GM18526 (cell line): Measurements from ENCODE around the gene NUAK1.

Experiments
- POLR2A ChIP-seq: IDR thresholded peaks from 3 replicates; pipeline ENCODE4 v1.6.1; 2011; ENCODE audit not compliant: insufficient read length; ENCODE audit errors: extremely low read depth

The NUAK1 gene

DNA sequence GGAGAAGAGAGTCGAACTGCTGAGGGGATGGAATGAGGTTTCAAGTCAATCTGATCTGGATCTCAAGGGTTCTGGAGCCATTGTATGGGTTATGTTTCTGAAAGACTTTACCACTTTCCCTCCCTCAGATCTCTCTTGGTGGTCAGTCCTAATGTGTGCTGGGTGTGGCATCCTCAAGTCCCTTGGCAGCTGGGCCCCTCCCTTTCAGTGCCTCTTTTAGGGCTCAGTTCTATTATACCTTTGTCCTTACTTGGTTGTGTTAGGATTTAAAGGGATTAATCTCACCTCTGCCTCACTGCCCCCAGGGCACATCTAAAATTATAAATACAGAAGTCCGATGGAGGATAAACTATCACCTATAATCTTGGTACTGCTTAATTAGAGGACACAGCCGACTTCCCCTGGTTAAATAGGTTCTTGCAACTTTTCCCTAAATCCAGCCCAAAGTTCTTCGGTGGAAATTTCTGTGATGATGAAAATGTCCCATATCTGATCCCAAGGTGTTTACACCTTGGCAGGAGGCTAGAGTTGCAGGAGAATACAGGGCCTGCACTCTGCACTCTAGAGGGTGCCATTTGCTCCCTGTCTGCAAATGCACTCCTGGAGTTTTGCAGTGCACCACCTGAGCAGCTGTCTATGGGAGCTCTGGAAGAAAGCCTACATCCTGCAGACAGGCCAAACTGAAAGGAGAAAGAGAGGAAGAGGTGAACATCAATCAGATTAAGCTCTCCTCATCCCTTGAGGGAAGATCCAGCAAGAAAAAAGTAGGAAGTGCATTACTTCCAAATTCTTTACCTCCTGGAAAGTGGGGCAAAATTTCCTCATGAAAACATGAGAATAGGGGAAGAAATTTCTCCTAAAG is 106.8 kb downstream of the NUAK1 start:
- TF ChIP-seq POLR2A = no peak

DNA sequence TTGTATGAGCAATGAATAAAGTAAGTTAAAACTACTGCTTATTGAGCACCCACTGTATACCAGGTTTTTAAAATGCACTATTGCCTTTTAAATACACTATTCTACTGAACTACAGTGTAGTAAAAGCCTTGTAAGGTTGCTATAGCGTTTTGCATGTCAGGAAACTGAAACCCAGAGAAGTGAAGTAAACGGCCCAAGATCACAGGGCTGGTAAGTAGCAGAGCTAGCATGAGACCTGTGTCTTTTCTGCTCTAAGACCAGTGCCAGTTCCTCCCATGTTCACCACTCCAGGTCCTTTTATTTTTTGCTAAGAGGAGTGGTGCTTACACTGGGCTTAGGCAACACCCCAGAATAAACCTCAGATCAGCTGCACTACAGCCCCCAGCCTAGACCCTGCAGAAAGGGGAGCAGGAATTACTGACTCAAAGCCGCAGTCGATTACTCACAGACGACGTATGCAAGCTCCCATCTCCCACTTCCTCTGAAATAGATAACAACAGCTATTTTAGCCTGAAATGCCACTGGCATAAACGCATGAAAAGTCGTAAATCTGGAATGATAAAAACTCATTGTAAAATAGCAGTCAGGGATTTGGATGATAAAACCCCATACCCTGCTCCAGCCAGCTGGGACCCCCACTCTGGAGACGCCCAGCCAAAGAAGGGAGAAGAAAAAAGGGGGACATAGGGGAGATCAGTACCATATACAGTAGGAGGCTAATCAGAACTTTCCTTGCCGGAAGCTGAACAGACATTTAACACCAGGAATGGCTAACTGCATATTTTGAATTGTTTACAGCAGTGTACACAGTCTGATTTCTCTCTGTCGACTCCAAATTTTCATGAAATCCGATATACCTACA is 108.3 kb downstream of the NUAK1 start:
- no peak for TF ChIP-seq POLR2A

DNA sequence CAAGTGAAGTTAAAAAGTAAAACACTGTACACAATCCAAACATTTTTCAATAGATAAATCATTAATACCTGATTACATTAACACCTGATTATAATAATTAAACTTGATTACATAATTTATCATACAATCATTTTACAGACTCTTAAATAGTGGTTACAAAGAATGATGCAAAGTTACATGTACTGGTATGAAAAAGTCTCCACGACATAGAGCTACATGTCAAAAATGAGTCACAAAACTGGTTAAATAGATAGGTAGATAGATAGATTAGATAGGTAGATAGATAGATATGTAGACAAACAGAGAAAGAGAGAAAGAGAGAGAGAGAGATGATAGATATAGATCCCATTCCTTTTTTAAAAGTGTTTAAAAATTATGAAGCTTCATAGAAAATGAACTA is 109.2 kb downstream of the NUAK1 start:
- no peak for TF ChIP-seq POLR2A

DNA sequence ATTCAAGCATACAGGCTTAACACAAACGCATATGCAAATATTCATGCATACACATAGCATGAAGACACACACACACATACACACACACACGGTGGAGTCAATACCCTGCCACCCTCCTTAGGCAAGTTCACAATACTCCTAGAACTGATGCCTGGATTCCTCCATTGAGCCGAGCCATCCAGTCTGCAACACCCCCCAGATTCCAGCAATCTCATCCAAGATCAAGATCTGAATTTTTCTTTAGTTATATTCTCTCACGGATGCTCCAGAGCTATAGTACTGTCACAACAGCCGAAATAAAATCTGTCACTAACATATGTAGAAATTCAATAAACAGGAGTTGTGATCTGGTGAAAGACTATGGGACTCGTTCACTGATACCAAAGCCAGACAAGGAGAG is 110.8 kb downstream of the NUAK1 start:
- no peak for TF ChIP-seq POLR2A

DNA sequence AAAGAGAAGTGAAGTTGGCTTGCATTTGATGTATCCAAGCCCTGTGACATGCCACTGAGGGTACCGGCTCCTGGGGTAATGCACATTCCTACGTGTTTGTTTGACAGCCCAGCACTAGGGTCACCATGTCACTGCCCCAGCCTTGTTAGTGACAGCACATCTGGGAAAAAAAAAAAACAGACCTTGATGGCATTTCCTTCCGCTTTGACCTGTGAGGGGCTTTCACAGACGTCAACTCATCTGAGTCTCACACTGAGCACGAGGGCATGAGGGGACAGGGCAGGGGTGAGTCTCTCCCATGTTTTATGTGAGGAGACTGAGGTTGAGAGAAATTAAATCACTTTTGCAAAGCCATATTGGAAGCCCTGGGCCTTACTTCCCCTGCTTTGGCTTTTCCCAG is 111.5 kb downstream of the NUAK1 start:
- TF ChIP-seq POLR2A = no peak

DNA sequence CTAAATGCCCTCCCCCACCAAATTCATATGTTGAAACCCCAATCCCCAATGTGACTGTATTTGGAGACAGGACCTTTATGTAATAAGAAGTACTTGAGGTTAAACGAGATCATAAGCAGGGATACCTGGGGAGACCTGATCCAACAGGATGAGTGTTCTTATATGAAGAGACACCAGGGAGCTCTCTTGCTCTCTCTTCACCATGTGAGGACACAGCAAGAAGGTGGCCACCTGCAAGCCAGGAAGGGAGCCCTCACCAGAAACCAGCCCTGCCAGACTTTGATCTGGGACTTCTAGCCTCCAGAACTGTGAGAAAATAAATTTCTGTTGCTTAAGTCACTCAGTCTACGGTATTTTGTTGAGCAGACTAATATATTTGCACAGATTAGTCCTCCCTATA is 113.6 kb downstream of the NUAK1 start:
- TF ChIP-seq POLR2A = no peak

DNA sequence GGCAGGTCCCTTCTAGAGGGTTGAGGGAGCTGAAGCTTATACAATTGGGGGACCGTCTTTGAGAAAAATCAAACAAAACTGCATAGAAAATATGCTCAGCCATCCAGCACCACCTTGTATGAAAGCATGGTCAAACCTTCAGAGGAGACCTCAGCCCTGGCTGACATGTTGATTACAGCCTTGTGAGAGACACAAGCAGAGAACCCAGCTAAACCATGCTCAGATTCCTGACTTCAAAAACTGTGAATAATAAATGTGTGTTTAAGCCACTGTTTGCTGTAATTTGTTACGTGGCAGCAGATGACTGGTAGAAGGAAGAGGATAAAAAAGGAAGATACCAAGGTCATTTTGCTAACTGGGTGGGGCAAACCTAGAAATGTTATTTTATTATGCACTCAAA is 115.7 kb downstream of the NUAK1 start:
- TF ChIP-seq POLR2A = no peak

DNA sequence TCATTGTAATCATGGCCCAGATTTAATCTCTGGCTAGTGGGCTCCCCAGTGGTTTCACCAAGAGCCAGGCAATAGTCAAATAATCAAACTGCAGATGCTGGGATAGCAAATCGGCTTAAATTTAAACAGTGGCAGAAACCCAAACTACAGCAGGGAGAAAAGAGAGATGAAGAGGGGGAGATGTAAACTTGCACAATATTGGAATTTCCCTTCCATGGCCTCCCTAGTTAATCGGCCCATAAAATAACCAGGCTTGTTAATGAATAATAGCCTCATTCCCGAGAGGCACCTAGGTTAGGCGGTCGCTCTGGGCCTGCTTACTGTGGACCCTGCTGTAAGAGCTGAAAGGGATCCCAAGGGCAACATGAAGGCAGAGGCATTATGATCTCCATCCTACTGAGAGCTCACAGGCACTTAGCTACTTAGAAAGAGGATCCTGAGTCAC is 116.2 kb downstream of the NUAK1 start:
- TF ChIP-seq POLR2A = no peak

DNA sequence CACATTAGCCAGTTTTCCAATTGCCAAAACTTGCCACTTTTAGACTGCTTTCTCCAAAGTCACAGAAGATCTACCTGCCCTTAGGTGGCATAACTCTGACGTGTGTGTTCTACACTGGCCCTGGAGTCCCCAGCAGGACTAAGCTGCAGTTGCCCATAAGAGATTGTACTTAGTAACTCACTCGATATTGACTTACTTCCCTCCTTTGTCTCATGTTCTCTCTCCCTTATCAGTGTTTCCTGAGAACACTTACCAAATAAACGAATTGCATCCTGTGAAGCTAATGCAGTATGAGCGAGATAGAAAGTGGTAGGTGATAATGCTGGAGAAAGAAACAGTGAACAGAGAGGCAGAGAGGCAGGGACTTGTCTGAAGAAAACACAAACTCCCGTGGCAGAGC is 117.2 kb downstream of the NUAK1 start:
- TF ChIP-seq POLR2A = no peak

DNA sequence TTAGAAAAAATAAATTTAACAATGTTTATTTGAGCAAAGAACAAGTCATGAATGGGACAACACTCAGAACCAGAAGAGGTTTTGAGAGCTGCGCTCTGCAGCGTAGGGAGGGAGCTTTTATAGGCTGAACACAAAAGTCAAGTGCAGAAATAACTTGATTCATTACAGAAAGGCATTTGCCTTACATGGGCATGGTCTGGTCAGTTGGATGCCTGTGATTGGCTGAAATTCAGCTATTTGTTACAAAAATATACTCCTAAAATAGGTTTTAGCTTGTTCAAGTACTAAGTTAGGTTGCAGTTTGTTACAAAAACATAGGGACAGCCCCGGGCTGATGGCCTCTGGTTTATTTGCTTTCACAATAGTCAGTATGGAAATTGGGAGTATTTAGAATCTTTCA is 118.0 kb downstream of the NUAK1 start:
- TF ChIP-seq POLR2A = no peak

DNA sequence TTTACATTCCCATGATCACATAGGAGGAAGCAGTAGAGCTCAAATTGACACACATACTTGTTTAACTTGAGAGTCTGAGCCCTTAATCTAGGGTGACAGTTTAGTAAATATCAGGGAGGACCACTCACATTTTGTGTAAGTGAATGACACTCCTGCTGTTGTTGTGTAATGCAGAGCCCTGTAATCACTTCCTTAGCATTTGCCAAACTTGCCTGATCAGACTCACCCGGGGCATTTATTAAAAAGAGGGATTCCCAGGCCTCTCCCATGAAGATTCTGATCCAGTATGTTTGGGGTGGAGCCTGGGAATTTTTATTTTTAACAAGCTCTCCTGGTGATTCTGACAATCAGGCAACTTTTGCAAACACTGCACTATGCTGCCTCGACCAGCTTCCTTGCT is 119.6 kb downstream of the NUAK1 start:
- no peak for TF ChIP-seq POLR2A

DNA sequence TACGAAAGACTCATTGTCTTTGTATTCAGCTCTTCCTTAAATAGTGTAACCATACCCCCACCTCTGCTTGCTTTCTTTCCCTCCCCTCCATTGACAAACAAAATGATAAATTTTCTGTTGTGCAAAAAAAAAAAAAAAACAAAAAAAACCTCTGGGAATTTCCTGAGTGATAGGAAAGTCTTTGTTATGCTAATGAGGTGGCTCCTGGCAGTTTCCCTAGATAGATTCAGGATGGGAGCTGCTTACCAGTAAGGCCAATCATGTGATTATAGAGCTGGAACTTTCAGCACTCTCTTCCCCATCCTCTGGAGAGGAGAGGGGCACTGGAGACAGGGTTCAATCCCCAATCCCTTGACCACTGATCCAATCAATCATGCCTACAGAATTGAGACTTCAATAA is 120.5 kb downstream of the NUAK1 start:
- TF ChIP-seq POLR2A = no peak

DNA sequence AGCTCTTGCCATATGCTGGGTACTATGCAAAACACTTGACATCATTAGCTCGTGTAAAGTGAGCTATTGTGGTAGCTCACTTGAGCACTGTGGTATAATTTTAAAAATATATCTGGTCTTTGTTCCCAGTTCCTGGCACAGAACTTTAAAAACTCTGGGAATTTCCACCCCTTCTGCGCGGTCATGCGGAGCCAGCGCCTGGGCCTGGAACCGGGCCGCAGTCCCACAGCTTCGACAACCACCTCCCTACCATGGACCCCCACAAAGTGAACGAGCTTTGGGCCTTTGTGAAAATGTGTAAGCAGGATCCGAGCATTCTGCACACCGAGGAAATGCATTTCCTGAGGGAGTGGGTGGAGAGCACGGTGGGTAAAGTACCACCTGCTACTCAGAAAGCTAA is 123.1 kb downstream of the NUAK1 start:
- no peak for TF ChIP-seq POLR2A

DNA sequence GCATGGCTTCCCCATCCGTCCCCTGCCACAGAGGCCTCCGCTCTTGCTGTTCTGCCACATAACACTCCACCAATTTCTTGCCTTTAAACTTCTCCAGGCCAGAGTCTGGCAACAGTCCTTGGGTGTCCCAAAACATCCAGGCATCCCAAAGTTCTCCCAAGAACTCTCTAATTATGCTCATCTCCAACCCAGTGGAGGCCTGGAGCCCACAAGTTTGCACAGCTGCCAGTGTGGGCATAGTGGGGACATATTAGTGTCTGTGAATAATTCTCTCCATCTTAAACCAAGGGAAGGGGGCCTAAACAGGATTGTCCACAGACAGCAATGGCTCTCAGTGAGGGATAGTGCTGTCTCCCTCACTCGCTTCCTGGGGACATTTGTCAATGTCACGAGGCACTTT is 124.8 kb downstream of the NUAK1 start:
- TF ChIP-seq POLR2A = no peak
